Gastroesophageal sphincter (tissue), 4 donors: ENCODE measurements around the gene C1QL4. TPM values are rescaled to one million over a fixed set of nuclear protein-coding genes. Genes with fewer than 3 reads are reported as not detected.

Source experiments
- ATAC-seq: fragments of 150-250 bp; one replicate; pipeline ENCODE4 v1.9.1; 2016; ENCODE audit warnings: mild to moderate bottlenecking, moderate library complexity
- H3K27ac ChIP-seq, 4 donors: fragments of 200-600 bp; sonication (generic) in 3 of 4; 1 replicate in 3 of 4; 2 replicates in 1 of 4; pipeline ENCODE4 v1.5.1; 2016 to 2019
- H3K27me3 ChIP-seq: fragments of 200-600 bp; sonication (generic); one replicate; pipeline ENCODE4 v1.5.1; 2019
- H3K36me3 ChIP-seq, 2 donors: fragments of 200-600 bp; sonication (generic); one replicate each; pipeline ENCODE4 v1.5.1; 2019; ENCODE audit warnings: control low read depth in 1 of 2
- H3K4me1 ChIP-seq, 3 donors: fragments of 200-600 bp; sonication (generic); 1 replicate in 2 of 3; 2 replicates in 1 of 3; pipeline ENCODE4 v1.5.1; 2016 to 2019; ENCODE audit warnings: control low read depth in 2 of 3
- H3K4me3 ChIP-seq, 2 donors: fragments of 200-600 bp; sonication (generic); one replicate each; pipeline ENCODE4 v1.5.1; 2019; ENCODE audit warnings: mild to moderate bottlenecking in 1 of 2, moderate library complexity in 1 of 2
- H3K9me3 ChIP-seq, 3 donors: fragments of 200-600 bp; sonication (generic); one replicate each; pipeline ENCODE4 v1.5.1; 2017 to 2019; ENCODE audit warnings: control low read depth in 2 of 3
- CTCF ChIP-seq, 4 experiments: fragments of 200-600 bp in 2 of 4; fragments of 450-650 bp in 2 of 4; sonication (generic) in 1 of 4; IDR thresholded peaks; one replicate each; pipeline ENCODE4 v1.5.1; 2017 to 2019; ENCODE audit warnings: antibody characterized with exemption in 4 of 4, mild to moderate bottlenecking in 2 of 4, moderate library complexity in 2 of 4
- EP300 ChIP-seq: sonication (generic); formaldehyde crosslinking; IDR thresholded peaks from one replicate; pipeline ENCODE4 v1.6.1; 2017; ENCODE audit warnings: antibody characterized with exemption, mild to moderate bottlenecking
- POLR2A ChIP-seq, 2 donors: fragments of 450-650 bp; IDR thresholded peaks; one replicate each; pipeline ENCODE4 v1.6.1; 2017; ENCODE audit warnings: antibody characterized with exemption in 2 of 2, mild to moderate bottlenecking in 2 of 2, moderate library complexity in 1 of 2
- POLR2AphosphoS5 ChIP-seq: sonication (generic); formaldehyde crosslinking; IDR thresholded peaks from one replicate; pipeline ENCODE4 v1.6.1; 2017; ENCODE audit warnings: antibody characterized with exemption
- WGBS, 2 donors: methylation state at CpG; one replicate each; pipeline ENCODE4 v1.1.5; 2018; ENCODE audit warnings: low coverage in 1 of 2; 5-methylcytosine and 5-hydroxymethylcytosine counted together
- total RNA-seq, 4 donors: library from RNA; depleted of rRNA; stranded (reverse); fragments of >200 nt; gene quantifications; one replicate each; pipeline ENCODE4 v1.1.0, GENCODE V29; 2016

C1QL4 gene
- total RNA-seq, 4 donors from 2014 or later, result not detected

- Histone ChIP-seq H3K27me3 (peaks cover 86% of the 10 kb centered on the region), H3K36me3 (no peaks in the 10 kb centered on the region), H3K4me1 (peaks cover 0 to 16% (median 9%) of the 10 kb centered on the region in 3 donors), H3K4me3 (no peak overlapping the region), H3K9me3 (no peaks in the 10 kb centered on the region), H3K27ac (no peak overlapping the region)
- 56 to 69% methylated on average over 4 of the region's 4 CpGs for WGBS, 2 donors
- ATAC-seq, result no peak
- TF ChIP-seq CTCF (IDR thresholded peaks at IDR 0.05), result no peak
- TF ChIP-seq POLR2AphosphoS5, result no peak
- no peak for TF ChIP-seq EP300
Observed at GRCh38 chr12:49301760-49302159, 35.2 kb downstream of the C1QL4 start.

- TF ChIP-seq POLR2AphosphoS5, result no peak
- peaks cover 90% of the 10 kb centered on the region for H3K27me3 ChIP-seq
- H3K4me1 ChIP-seq, result peaks cover 0 to 40% (median 18%) of the 10 kb centered on the region in 3 donors
- ATAC-seq, result no peak
- no peak overlapping the region for H3K27ac ChIP-seq
- no peak overlapping the region for H3K4me3 ChIP-seq
- whole genome bisulfite sequencing, 2 donors, result 14 to 38% methylated on average over 2 of the region's 6 CpGs
- no peaks in the 10 kb centered on the region for H3K9me3 ChIP-seq
- no peaks in the 10 kb centered on the region for H3K36me3 ChIP-seq
Observed at GRCh38 chr12:49298160-49298559, 38.8 kb downstream of the C1QL4 start.

GRCh38 chr12:49297695-49298060, 39.3 kb downstream of the C1QL4 start:
- TF ChIP-seq EP300 (no peak), POLR2A (IDR thresholded peaks at IDR 0.05) (no peak), CTCF (IDR thresholded peaks at IDR 0.05) (no peak), POLR2AphosphoS5 (no peak)
- Histone ChIP-seq H3K36me3 (no peaks in the 10 kb centered on the region), H3K27ac (no peak overlapping the region), H3K27me3 (peaks cover 85% of the 10 kb centered on the region), H3K4me1 (peaks cover 0 to 44% (median 23%) of the 10 kb centered on the region in 3 donors), H3K9me3 (no peaks in the 10 kb centered on the region), H3K4me3 (peak overlapping the region in 1 of 2 donors; percentile 23)
- ATAC-seq, result no peak
- WGBS, 2 donors, result 4 to 10% methylated on average over 3 of the region's 8 CpGs

GRCh38 chr12:49296836-49297694, 39.9 kb downstream of the C1QL4 start:
- TF ChIP-seq CTCF (IDR thresholded peaks at IDR 0.05), result no peak
- no peak for TF ChIP-seq EP300
- TF ChIP-seq POLR2AphosphoS5, result no peak
- no peak for TF ChIP-seq POLR2A (IDR thresholded peaks at IDR 0.05)

GRCh38 chr12:49296034-49296835, 40.8 kb downstream of the C1QL4 start:
- Histone ChIP-seq H3K36me3 (no peaks in the 10 kb centered on the region), H3K4me3 (peak overlapping the region in 1 of 2 donors; percentile 23), H3K27ac (no peak overlapping the region), H3K27me3 (peaks cover 71% of the 10 kb centered on the region), H3K9me3 (no peaks in the 10 kb centered on the region), H3K4me1 (peaks cover 0 to 46% (median 23%) of the 10 kb centered on the region in 3 donors)
- ATAC-seq, result no peak
- WGBS, 2 donors, result no CpG with 5 or more reads among the region's 54 CpGs
- TF ChIP-seq CTCF (IDR thresholded peaks at IDR 0.05) (peak in 3 of 4 experiments; percentile 15 to 65 (median 37)), POLR2AphosphoS5 (no peak), EP300 (no peak)

More at GRCh38 chr12:49296836-49297694, 39.9 kb downstream of the C1QL4 start:
- H3K4me1 ChIP-seq, result peaks cover 0 to 46% (median 23%) of the 10 kb centered on the region in 3 donors
- ATAC-seq, result no peak
- peaks cover 79% of the 10 kb centered on the region for H3K27me3 ChIP-seq
- no peaks in the 10 kb centered on the region for H3K9me3 ChIP-seq
- no peaks in the 10 kb centered on the region for H3K36me3 ChIP-seq
- peak overlapping the region in 1 of 2 donors; percentile 23 for H3K4me3 ChIP-seq
- H3K27ac ChIP-seq, result no peak overlapping the region
- WGBS, 2 donors, result 2% methylated on average over 7 of the region's 77 CpGs; no CpG with 5 or more reads in 1 of the 2 donors
